HCT116 (cell line): ENCODE data around the gene FAR1. TPM values are rescaled to one million over a fixed set of nuclear protein-coding genes. Genes with fewer than 3 reads are reported as not detected.

Experiments used
- ATAC-seq: fragments of 200-7000 bp; cut with Tn5 transposase; 2 replicates; pipeline ENCODE4 v1.9.1; 2020; ENCODE audit warnings: mild to moderate bottlenecking, moderate library complexity
- BruUV-seq: library from RNA; stranded (reverse); fragments of 400-500 nt; replicated peaks from 2 replicates; lab custom pipeline; 2021; lab: Mats Ljungman, UMichigan
- CTCF ChIA-PET: fragments of 300-600 bp; sonication (Branson Sonifier 250); formaldehyde crosslinking; loops from one replicate; lab custom pipeline; 2021; ENCODE audit warnings: antibody characterized with exemption; lab: Charles Lee
- POLR2A ChIA-PET: fragments of 300-600, 350-600 bp; sonication (Branson Sonifier 250); formaldehyde crosslinking; loops from one replicate; lab custom pipeline; 2021; ENCODE audit warnings: antibody characterized with exemption; lab: Charles Lee
- RAD21 ChIA-PET, 2 experiments: fragments of 300-600 bp; sonication (Branson Sonifier 250); formaldehyde crosslinking; loops; one replicate each; lab custom pipeline; 2023; ENCODE audit warnings: low total read pairs in 2 of 2; ENCODE audit not compliant: uncharacterized antibody in 2 of 2, unreplicated experiment in 2 of 2, low non-redundant PET in 1 of 2; lab: Charles Lee
- DNase-seq: peaks from one replicate; pipeline ENCODE4 v3.0.0-alpha.2; 2010; ENCODE audit warnings: low read depth, low spot score
- H2AFZ ChIP-seq: fragments of 200-600 bp; shearing (Covaris generic), sonication (generic); 2 replicates; pipeline ENCODE4 v1.6.1; 2017; ENCODE audit warnings: low read depth, mixed run types, mixed read lengths, antibody characterized with exemption, low read length; ENCODE audit not compliant: poor library complexity, severe bottlenecking
- H3K27ac ChIP-seq: 2 replicates; pipeline ENCODE4 v1.5.1; 2012; ENCODE audit warnings: low read depth, low read length
- H3K27me3 ChIP-seq: fragments of 200-600 bp; sonication (generic); 2 replicates; pipeline ENCODE4 v1.6.1; 2016; ENCODE audit warnings: mixed run types, low read length, mixed read lengths; ENCODE audit not compliant: insufficient read depth
- H3K36me3 ChIP-seq, 2 experiments: fragments of 200-500 bp in 1 of 2; fragments of 200-600 bp in 1 of 2; sonication (Bioruptor generic) in 1 of 2; sonication (generic) in 1 of 2; 2 replicates each; pipeline versions ENCODE4 v1.5.1 to v1.6.1; 2014 to 2016; ENCODE audit warnings: low read length in 2 of 2, inconsistent platforms in 1 of 2, mixed read lengths in 1 of 2, mixed run types in 1 of 2; ENCODE audit not compliant: insufficient read depth in 2 of 2, control insufficient read depth in 1 of 2
- H3K4me1 ChIP-seq, 2 experiments: fragments of 200-600 bp in 1 of 2; sonication (generic) in 1 of 2; 2 replicates each; pipeline versions ENCODE4 v1.5.1 to v1.6.1; 2012 to 2017; ENCODE audit warnings: low read length in 2 of 2, inconsistent platforms in 1 of 2, mild to moderate bottlenecking in 1 of 2, mixed read lengths in 1 of 2, mixed run types in 1 of 2, moderate library complexity in 1 of 2; ENCODE audit not compliant: insufficient read depth in 2 of 2, control insufficient read depth in 1 of 2
- H3K4me2 ChIP-seq: fragments of 200-600 bp; sonication (generic); 2 replicates; pipeline ENCODE4 v1.6.1; 2017; ENCODE audit warnings: mixed run types, low read length, mixed read lengths
- H3K4me3 ChIP-seq, 2 experiments: fragments of 200-600 bp in 1 of 2; sonication (generic) in 1 of 2; replicated peaks in 1 of 2; 2 replicates each; pipeline ENCODE4 v1.5.1; 2011 to 2016; ENCODE audit warnings: low read length in 2 of 2, control low read depth in 1 of 2, low read depth in 1 of 2, mild to moderate bottlenecking in 1 of 2, mixed read lengths in 1 of 2, mixed run types in 1 of 2
- H3K79me2 ChIP-seq: fragments of 200-600 bp; sonication (generic); 2 replicates; pipeline ENCODE4 v1.6.1; 2017; ENCODE audit warnings: mild to moderate bottlenecking, mixed run types, low read length, moderate library complexity, mixed read lengths; ENCODE audit not compliant: insufficient read depth
- H3K9ac ChIP-seq: fragments of 200-600 bp; sonication (generic); 2 replicates; pipeline ENCODE4 v1.6.1; 2016; ENCODE audit warnings: low read length, mixed read lengths
- H3K9me2 ChIP-seq: fragments of 200-600 bp; sonication (generic), shearing (Covaris generic); 2 replicates; pipeline ENCODE4 v1.6.1; 2017; ENCODE audit warnings: mixed run types, mild to moderate bottlenecking, moderate library complexity; ENCODE audit not compliant: insufficient read depth
- H3K9me3 ChIP-seq, 2 experiments: fragments of 200-500 bp in 1 of 2; fragments of 200-600 bp in 1 of 2; sonication (Bioruptor generic) in 1 of 2; sonication (generic) in 1 of 2; 2 replicates each; pipeline ENCODE4 v1.6.1; 2014 to 2017; ENCODE audit warnings: low read length in 2 of 2, mixed read lengths in 2 of 2, inconsistent platforms in 1 of 2, low read depth in 1 of 2, mild to moderate bottlenecking in 1 of 2, mixed run types in 1 of 2, moderate library complexity in 1 of 2; ENCODE audit not compliant: control insufficient read depth in 1 of 2, insufficient read depth in 1 of 2
- H4K20me1 ChIP-seq: fragments of 200-600 bp; sonication (generic), shearing (Covaris generic); 2 replicates; pipeline ENCODE4 v1.6.1; 2017; ENCODE audit warnings: mixed run types, mild to moderate bottlenecking, moderate library complexity; ENCODE audit not compliant: insufficient read depth
- ATF3 ChIP-seq: IDR thresholded peaks from 2 replicates; pipeline ENCODE4 v1.6.1; 2012
- CBX3 ChIP-seq: IDR thresholded peaks from 2 replicates; pipeline ENCODE4 v1.6.1; 2012; ENCODE audit warnings: low read depth
- CEBPB ChIP-seq: IDR thresholded peaks from 2 replicates; pipeline ENCODE4 v1.6.1; 2012; ENCODE audit warnings: low read depth
- EGR1 ChIP-seq: IDR thresholded peaks from 2 replicates; pipeline ENCODE4 v1.6.1; 2012; ENCODE audit warnings: low read depth
- EZH2 ChIP-seq: fragments of 200-600 bp; sonication (generic); IDR thresholded peaks from 2 replicates; pipeline ENCODE4 v1.6.1; 2017; ENCODE audit warnings: antibody characterized with exemption, mixed run types
- EZH2phosphoT487 ChIP-seq: fragments of 200-600 bp; IDR thresholded peaks from 2 replicates; pipeline ENCODE4 v1.6.1; 2018; ENCODE audit warnings: antibody characterized with exemption, borderline replicate concordance
- FOSL1 ChIP-seq: IDR thresholded peaks from 2 replicates; pipeline ENCODE4 v1.6.1; 2012; ENCODE audit warnings: low read depth
- POLR2A ChIP-seq: IDR thresholded peaks from 2 replicates; pipeline ENCODE4 v1.7.0; 2011; ENCODE audit warnings: borderline replicate concordance; ENCODE audit not compliant: insufficient read depth, insufficient read length; ENCODE audit errors: extremely low read depth
- SIN3A ChIP-seq: IDR thresholded peaks from 2 replicates; pipeline ENCODE4 v1.6.1; 2012; ENCODE audit warnings: low read depth
- SP1 ChIP-seq: IDR thresholded peaks from 2 replicates; pipeline ENCODE4 v1.6.1; 2012; ENCODE audit warnings: low read depth
- ZBTB33 ChIP-seq: IDR thresholded peaks from 2 replicates; pipeline ENCODE4 v1.6.1; 2011; ENCODE audit warnings: mild to moderate bottlenecking, low read length, moderate library complexity; ENCODE audit not compliant: insufficient replicate concordance; ENCODE audit errors: extremely low read depth
- ZFX ChIP-seq: fragments of 450-650 bp; IDR thresholded peaks from 2 replicates; pipeline ENCODE4 v1.6.1; 2017
- ZNF274 ChIP-seq: fragments of 200-500 bp; sonication (Bioruptor generic); IDR thresholded peaks from 2 replicates; pipeline ENCODE4 v1.6.1; 2014; ENCODE audit warnings: mild to moderate bottlenecking, low read depth, low read length, inconsistent platforms
- intact Hi-C: fragments of 100-400 bp; cut with micrococcal nuclease; formaldehyde crosslinking; loops from 2 replicates; pipeline ENCODE4 v1.10.0; 2022
- total RNA-seq: library from RNA; stranded (reverse); gene quantifications from one replicate; pipeline ENCODE4 v1.2.1, GENCODE V29; 2021; ENCODE audit not compliant: unreplicated experiment
- TF ChIP-seq, protein P1 (sequence below): IDR thresholded peaks from 2 replicates; pipeline ENCODE4 v1.6.1; 2012

The FAR1 gene
- total RNA-seq, 1 experiment from 2014 or later, result 74.3 TPM

GRCh38 chr11:13728076-13728475, 59.6 kb downstream of the FAR1 start:
- POLR2A ChIA-PET, result no interaction called here

More at GRCh38 chr11:13728076-13728475, 59.6 kb downstream of the FAR1 start:
- DNase-seq, result no peak
- Histone ChIP-seq H3K79me2 (no peaks in the 10 kb centered on the region), H3K4me1 (no peaks in the 10 kb centered on the region), H3K9ac (no peak overlapping the region), H3K36me3 (peaks cover 14 to 23% of the 10 kb centered on the region in 2 experiments; a peak in 3 of 4 replicates), H3K27me3 (no peaks in the 10 kb centered on the region), H3K27ac (no peak overlapping the region), H2AFZ (no peak overlapping the region), H3K9me3 (no peaks in the 10 kb centered on the region), H3K4me2 (no peak overlapping the region), H3K9me2 (no peaks in the 10 kb centered on the region), H3K4me3 (no peak overlapping the region), H4K20me1 (no peaks in the 10 kb centered on the region; the same call in 1 of the 2 replicates)
- no peak for TF ChIP-seq ZBTB33
- TF ChIP-seq FOSL1, result no peak
- no peak for TF ChIP-seq CBX3
- TF ChIP-seq ZFX, result no peak
- no peak for TF ChIP-seq EZH2phosphoT487
- no peak for TF ChIP-seq EZH2
- no peak for TF ChIP-seq SIN3A
- no peak for TF ChIP-seq ZNF274
- no peak for TF ChIP-seq EGR1
- TF ChIP-seq POLR2A, result no peak
- TF ChIP-seq ATF3, result no peak
- TF ChIP-seq CEBPB, result no peak
- TF ChIP-seq, protein P1, sequence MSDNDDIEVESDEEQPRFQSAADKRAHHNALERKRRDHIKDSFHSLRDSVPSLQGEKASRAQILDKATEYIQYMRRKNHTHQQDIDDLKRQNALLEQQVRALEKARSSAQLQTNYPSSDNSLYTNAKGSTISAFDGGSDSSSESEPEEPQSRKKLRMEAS, result no peak
- no peak for TF ChIP-seq SP1
- ChIA-PET CTCF (no interaction called here), RAD21 (no interaction called here)
- BruUV-seq, result no TSS peak
- intact Hi-C loops, result no loop called here
- ATAC-seq, result no peak
